Smooth muscle cell (in vitro differentiated cells): ENCODE measurements around the gene RAP2B. TPM values are rescaled to one million over a fixed set of nuclear protein-coding genes. Genes with fewer than 3 reads are reported as not detected.

Source experiments
- DNase-seq: peaks from one replicate; lab custom pipeline; 2025; ENCODE audit not compliant: unreplicated experiment; lab: John Stamatoyannopoulos, UW
- H2AFZ ChIP-seq: fragments of 200-600 bp; sonication (generic); 2 replicates; pipeline ENCODE4 v1.6.0; 2016; ENCODE audit warnings: antibody characterized with exemption, low read depth, mild to moderate bottlenecking
- H3F3A ChIP-seq: fragments of 200-600 bp; sonication (generic); 2 replicates; pipeline ENCODE4 v1.6.0; 2017; ENCODE audit warnings: antibody characterized with exemption, low read depth
- H3K27ac ChIP-seq: fragments of 200-600 bp; sonication (generic); 2 replicates; pipeline ENCODE4 v1.5.1; 2016; ENCODE audit warnings: low read depth, mild to moderate bottlenecking
- H3K27me3 ChIP-seq: fragments of 200-600 bp; sonication (generic); 2 replicates; pipeline ENCODE4 v1.6.1; 2016; ENCODE audit warnings: low read depth, mild to moderate bottlenecking
- H3K36me3 ChIP-seq: fragments of 200-600 bp; sonication (generic); 2 replicates; pipeline ENCODE4 v1.5.1; 2016; ENCODE audit warnings: low read depth
- H3K4me1 ChIP-seq: fragments of 200-600 bp; sonication (generic); 2 replicates; pipeline ENCODE4 v1.5.1; 2016; ENCODE audit warnings: low read depth
- H3K4me2 ChIP-seq: fragments of 200-600 bp; sonication (generic); 2 replicates; pipeline ENCODE4 v1.6.0; 2016; ENCODE audit warnings: mild to moderate bottlenecking
- H3K4me3 ChIP-seq: fragments of 200-600 bp; sonication (generic); 2 replicates; pipeline ENCODE4 v1.5.1; 2016; ENCODE audit warnings: mild to moderate bottlenecking
- H3K79me2 ChIP-seq: fragments of 200-600 bp; sonication (generic); 2 replicates; pipeline ENCODE4 v1.6.0; 2016; ENCODE audit warnings: low read depth, mild to moderate bottlenecking
- H3K9ac ChIP-seq: fragments of 200-600 bp; sonication (generic); 2 replicates; pipeline ENCODE4 v1.6.0; 2016; ENCODE audit warnings: low read depth
- H3K9me3 ChIP-seq: fragments of 200-600 bp; sonication (generic); replicated peaks from 2 replicates; pipeline ENCODE4 v1.5.1; 2016; ENCODE audit warnings: low read depth
- H4K20me1 ChIP-seq: fragments of 200-600 bp; sonication (generic); 2 replicates; pipeline ENCODE4 v1.6.0; 2016; ENCODE audit warnings: low read depth
- WGBS: methylation state at CpG from one replicate; pipeline ENCODE4 v1.1.7; 2016; ENCODE audit warnings: low lambda C conversion rate; 5-methylcytosine and 5-hydroxymethylcytosine counted together
- polyA plus RNA-seq: library from polyadenylated mRNA; unstranded; fragments of >200 nt; fragmentation: Nextera tagmentation; extraction: Ambion mirVana; gene quantifications from 2 replicates; pipeline ENCODE4 v1.2.1, GENCODE V29; 2016
- total RNA-seq: library from RNA; depleted of rRNA; stranded (reverse); fragments of >200 nt; gene quantifications from 2 replicates; pipeline ENCODE4 v1.2.3, GENCODE V29; 2014
- TF ChIP-seq, protein P1 (sequence below): fragments of 200-600 bp; sonication (generic); IDR thresholded peaks from 2 replicates; pipeline ENCODE4 v1.5.1; 2017; ENCODE audit warnings: borderline replicate concordance, mild to moderate bottlenecking, antibody characterized with exemption; ENCODE audit not compliant: insufficient read depth, poor library complexity, severe bottlenecking

Gene RAP2B
- total and polyA plus RNA-seq, 2 experiments from 2014 or later: 10.7 to 29.0 TPM

DNA sequence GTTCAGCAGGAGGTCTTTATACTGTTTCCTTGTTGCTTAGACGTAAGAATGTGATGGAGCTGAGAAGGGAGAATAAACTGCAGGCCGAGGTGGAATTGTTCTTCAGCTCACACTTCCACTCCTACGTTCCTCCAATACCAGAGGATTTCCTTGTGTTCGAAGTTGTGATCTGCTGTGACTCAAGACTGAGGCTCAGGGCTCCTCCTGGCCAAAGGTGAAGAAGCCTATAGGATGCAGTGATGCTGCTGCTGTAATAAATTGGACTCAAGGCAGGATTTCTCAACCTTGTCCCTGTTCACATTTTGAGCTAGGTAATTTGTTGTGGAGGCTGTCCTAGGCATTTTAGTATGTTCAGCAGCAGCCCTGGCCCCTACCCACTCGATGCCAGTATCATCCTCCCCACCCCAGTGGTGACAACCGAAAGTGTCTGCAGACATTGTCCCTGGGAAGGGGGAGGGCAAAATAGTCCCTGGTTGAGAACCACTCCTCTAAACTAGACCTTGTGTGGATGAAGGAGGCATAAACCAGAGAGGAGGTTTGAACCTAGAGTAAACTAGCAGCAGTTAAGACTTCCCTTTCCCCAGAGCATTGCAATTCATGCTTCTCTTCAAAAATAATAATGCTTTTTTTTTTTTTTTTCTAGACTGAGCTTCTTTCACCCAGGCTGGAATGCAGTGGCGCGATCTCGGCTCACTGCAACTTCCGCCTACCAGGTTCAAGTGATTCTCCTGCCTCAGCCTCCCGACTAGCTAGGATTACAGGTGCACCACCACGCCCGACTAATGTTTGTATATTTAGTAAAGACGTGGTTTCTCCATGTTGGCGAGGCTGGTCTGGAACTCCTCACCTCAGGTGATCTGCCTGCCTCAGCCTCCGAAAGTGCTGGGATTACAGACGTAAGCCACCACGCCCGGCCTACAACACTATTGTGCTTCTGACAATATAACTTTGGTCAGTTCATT is 11.1 kb downstream of the RAP2B start:
- Histone ChIP-seq H3K4me2 (no peak overlapping the region), H3K79me2 (peaks cover 3% of the 10 kb centered on the region), H3F3A (peaks cover 6% of the 10 kb centered on the region), H3K9me3 (peaks cover 6% of the 10 kb centered on the region), H3K4me1 (no peaks in the 10 kb centered on the region), H3K4me3 (no peak overlapping the region), H3K36me3 (no peaks in the 10 kb centered on the region), H2AFZ (no peak overlapping the region), H3K9ac (no peak overlapping the region), H4K20me1 (peaks cover 15% of the 10 kb centered on the region), H3K27me3 (no peaks in the 10 kb centered on the region), H3K27ac (no peak overlapping the region)
- WGBS: 84% methylated on average over 19 of the region's 19 CpGs
- TF ChIP-seq, protein P1, sequence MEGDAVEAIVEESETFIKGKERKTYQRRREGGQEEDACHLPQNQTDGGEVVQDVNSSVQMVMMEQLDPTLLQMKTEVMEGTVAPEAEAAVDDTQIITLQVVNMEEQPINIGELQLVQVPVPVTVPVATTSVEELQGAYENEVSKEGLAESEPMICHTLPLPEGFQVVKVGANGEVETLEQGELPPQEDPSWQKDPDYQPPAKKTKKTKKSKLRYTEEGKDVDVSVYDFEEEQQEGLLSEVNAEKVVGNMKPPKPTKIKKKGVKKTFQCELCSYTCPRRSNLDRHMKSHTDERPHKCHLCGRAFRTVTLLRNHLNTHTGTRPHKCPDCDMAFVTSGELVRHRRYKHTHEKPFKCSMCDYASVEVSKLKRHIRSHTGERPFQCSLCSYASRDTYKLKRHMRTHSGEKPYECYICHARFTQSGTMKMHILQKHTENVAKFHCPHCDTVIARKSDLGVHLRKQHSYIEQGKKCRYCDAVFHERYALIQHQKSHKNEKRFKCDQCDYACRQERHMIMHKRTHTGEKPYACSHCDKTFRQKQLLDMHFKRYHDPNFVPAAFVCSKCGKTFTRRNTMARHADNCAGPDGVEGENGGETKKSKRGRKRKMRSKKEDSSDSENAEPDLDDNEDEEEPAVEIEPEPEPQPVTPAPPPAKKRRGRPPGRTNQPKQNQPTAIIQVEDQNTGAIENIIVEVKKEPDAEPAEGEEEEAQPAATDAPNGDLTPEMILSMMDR: no peak
- no peak for DNase-seq

DNA sequence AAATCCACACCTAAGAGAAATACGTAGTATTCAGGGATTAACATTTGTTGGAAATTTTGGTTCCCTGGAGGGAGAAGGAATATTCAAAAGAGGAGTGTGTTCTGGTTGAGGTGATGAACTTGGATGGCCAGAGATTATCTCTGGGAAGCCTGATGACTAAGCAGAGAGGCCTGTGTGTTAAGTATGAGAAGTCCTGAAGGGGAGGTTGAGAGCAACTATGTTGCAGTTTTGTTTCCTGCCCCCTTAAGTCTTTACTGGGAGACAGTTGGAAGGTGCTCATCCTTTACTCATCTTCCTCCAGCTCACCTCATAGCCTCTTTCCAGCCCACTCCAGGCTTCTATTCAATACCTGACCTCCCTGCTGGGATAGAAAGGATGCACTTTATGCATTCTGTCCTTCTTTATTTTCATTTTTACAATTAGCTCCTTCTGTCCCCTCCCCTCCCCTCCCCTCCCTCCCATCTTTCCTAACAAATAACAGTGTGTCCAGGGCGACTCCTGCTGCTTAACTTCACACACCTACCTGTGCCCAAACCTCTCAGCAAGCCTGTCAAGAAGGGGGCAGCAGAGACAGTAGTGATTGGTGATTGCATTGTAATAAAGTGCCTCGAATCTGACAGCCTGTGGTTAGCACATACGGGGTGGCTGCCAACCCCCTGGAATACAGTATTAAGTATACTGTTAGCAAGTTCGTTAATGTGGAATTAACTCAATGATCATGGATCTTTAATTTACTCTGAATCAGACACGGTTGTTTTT is 11.9 kb downstream of the RAP2B start:
- H3K27ac ChIP-seq: no peak overlapping the region
- H4K20me1 ChIP-seq: peaks cover 7% of the 10 kb centered on the region
- H3K36me3 ChIP-seq: no peaks in the 10 kb centered on the region
- H3K4me2 ChIP-seq: no peak overlapping the region
- H3K9ac ChIP-seq: no peak overlapping the region
- no peaks in the 10 kb centered on the region for H3K79me2 ChIP-seq
- TF ChIP-seq, protein P1: no peak
- no peak for DNase-seq
- no peaks in the 10 kb centered on the region for H3K27me3 ChIP-seq
- H2AFZ ChIP-seq: no peak overlapping the region
- H3K4me3 ChIP-seq: no peak overlapping the region
- H3K4me1 ChIP-seq: no peaks in the 10 kb centered on the region
- H3K9me3 ChIP-seq: peaks cover 6% of the 10 kb centered on the region
- H3F3A ChIP-seq: peaks cover 6% of the 10 kb centered on the region
- WGBS: 70% methylated on average over 6 of the region's 6 CpGs

DNA sequence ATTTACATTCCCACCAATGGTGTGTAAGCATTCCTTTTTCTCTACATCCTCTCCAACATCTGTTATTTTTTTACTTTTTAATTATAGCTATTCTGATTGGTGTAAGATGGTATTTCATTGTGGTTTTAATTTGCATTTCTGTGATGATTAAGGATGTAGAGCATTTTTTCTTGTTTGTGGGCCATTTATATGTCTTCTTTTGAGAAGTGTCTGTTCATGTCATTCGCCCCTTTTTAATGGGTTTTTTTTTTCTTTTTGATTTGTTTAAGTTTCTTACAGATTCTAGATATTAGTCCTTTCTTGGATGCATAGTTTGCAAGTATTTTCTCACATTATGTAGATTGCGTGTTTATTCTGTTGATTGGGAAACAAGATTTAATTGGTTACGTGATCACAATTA is 14.2 kb downstream of the RAP2B start:
- Histone ChIP-seq H3K9ac (no peak overlapping the region), H3K79me2 (no peaks in the 10 kb centered on the region), H3K4me3 (no peak overlapping the region), H2AFZ (no peak overlapping the region), H3K27ac (no peak overlapping the region), H3K9me3 (peaks cover 6% of the 10 kb centered on the region), H3K4me1 (no peaks in the 10 kb centered on the region), H3F3A (peaks cover 6% of the 10 kb centered on the region), H4K20me1 (no peaks in the 10 kb centered on the region), H3K36me3 (no peaks in the 10 kb centered on the region), H3K27me3 (no peaks in the 10 kb centered on the region), H3K4me2 (no peak overlapping the region)
- no peak for DNase-seq
- 98% methylated on average over 3 of the region's 3 CpGs for WGBS
- TF ChIP-seq, protein P1: no peak
